HepG2 (cell line): ENCODE measurements around the gene NFILZ.

Experiments
- CTCF ChIP-seq: sonication (generic); formaldehyde crosslinking; IDR thresholded peaks from 2 replicates; pipeline ENCODE4 v1.5.0; 2020; ENCODE audit warnings: mild to moderate bottlenecking, missing genetic modification reagents, moderate library complexity
- JUN ChIP-seq: sonication (generic); formaldehyde crosslinking; IDR thresholded peaks from 2 replicates; pipeline ENCODE4 v1.4.0; 2020; ENCODE audit warnings: mild to moderate bottlenecking, missing genetic modification reagents
- JUNB ChIP-seq: sonication (generic); formaldehyde crosslinking; IDR thresholded peaks from 2 replicates; pipeline ENCODE4 v1.8.0; 2022; ENCODE audit warnings: missing genetic modification reagents, mild to moderate bottlenecking, borderline replicate concordance
- NFRKB ChIP-seq: fragments of 450-650 bp; IDR thresholded peaks from 2 replicates; pipeline ENCODE4 v1.6.1; 2017
- SUZ12 ChIP-seq: fragments of 150-350 bp; IDR thresholded peaks from 2 replicates; pipeline ENCODE4 v1.6.1; 2014; ENCODE audit warnings: low read depth, low read length
- ZFP91 ChIP-seq: sonication (generic); formaldehyde crosslinking; IDR thresholded peaks from 2 replicates; pipeline ENCODE4 v1.9.0; 2022; ENCODE audit warnings: missing genetic modification reagents, mild to moderate bottlenecking, borderline replicate concordance
- ZNF160 ChIP-seq: sonication (generic); formaldehyde crosslinking; IDR thresholded peaks from 2 replicates; pipeline ENCODE4 v1.8.0; 2022; ENCODE audit warnings: mild to moderate bottlenecking, inconsistent platforms, missing genetic modification reagents

DNA sequence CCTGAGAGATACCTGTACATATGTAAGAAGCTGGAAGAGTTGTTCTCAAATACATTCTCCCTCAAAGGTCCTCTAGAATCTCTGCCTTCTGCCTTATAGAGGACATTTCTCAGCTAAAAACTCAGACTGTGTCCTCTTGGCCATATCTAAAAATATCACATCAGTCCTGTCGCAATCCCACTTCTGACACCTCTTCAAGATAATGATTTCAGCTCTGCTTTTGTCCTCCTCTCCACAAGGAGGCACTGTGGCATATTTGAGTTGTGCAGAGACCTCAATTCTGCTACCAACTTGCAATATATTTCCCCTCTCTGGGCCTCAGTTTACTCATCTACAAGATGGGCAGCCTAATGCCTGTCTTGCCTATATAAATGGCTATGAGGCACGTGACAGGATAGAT, 36.5 kb upstream of the NFILZ start:
- no peak for TF ChIP-seq SUZ12
- no peak for TF ChIP-seq NFRKB
- no peak for TF ChIP-seq CTCF (CRISPR knock-in tag)
- no peak for TF ChIP-seq ZFP91 (CRISPR knock-in tag)
- TF ChIP-seq JUN (CRISPR knock-in tag), result no peak
- TF ChIP-seq ZNF160 (CRISPR knock-in tag), result no peak
- TF ChIP-seq JUNB (CRISPR knock-in tag), result no peak
